Right lobe of liver (tissue), 4 donors: ENCODE data around the gene MAP4K2.

Source experiments
- POLR2A ChIP-seq: fragments of 450-650 bp; IDR thresholded peaks from one replicate; pipeline ENCODE4 v1.6.1; 2017; ENCODE audit warnings: antibody characterized with exemption, mild to moderate bottlenecking
- TF ChIP-seq, protein P1 (sequence below), 4 donors: fragments of 200-600 bp in 3 of 4; fragments of 450-650 bp in 1 of 4; IDR thresholded peaks; one replicate each; pipeline versions ENCODE4 v1.5.1 to v1.8.0; 2016 to 2022; ENCODE audit warnings: antibody characterized with exemption in 4 of 4, mild to moderate bottlenecking in 2 of 4
- donor health status: DM: no; HTN: no; CAD: no.
- donor health status: DM: no; HTN: no; CAD: no.
- donor health status: DM: no; HTN: yes; CAD: no.

DNA sequence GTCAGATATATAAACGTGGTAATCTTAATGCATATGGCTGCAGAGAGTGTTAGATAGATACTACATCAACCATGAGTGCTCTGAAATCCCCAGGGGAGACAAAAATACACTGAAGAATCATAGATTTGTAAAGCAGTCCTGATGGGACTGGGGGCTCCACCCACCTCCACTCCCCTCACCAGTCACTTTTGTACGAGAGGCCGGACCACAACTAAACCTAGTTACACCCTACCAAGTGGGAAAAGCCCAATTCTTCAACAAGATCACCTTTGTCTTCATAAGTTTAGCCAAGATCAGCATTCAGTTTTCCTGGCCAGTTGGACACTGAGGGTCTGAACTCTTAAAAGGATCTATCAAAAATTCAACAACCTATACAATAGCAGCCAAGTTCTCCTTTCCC, 26.1 kb downstream of the MAP4K2 start:
- TF ChIP-seq, protein P1, sequence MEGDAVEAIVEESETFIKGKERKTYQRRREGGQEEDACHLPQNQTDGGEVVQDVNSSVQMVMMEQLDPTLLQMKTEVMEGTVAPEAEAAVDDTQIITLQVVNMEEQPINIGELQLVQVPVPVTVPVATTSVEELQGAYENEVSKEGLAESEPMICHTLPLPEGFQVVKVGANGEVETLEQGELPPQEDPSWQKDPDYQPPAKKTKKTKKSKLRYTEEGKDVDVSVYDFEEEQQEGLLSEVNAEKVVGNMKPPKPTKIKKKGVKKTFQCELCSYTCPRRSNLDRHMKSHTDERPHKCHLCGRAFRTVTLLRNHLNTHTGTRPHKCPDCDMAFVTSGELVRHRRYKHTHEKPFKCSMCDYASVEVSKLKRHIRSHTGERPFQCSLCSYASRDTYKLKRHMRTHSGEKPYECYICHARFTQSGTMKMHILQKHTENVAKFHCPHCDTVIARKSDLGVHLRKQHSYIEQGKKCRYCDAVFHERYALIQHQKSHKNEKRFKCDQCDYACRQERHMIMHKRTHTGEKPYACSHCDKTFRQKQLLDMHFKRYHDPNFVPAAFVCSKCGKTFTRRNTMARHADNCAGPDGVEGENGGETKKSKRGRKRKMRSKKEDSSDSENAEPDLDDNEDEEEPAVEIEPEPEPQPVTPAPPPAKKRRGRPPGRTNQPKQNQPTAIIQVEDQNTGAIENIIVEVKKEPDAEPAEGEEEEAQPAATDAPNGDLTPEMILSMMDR (IDR thresholded peaks at IDR 0.05): no peak
- TF ChIP-seq POLR2A: no peak
